K562 (cell line): ENCODE results near the gene UNC5C. TPM values are rescaled to one million over a fixed set of nuclear protein-coding genes. Genes with fewer than 3 reads are reported as not detected.

Source experiments
- ATAC-seq: fragments of 200-7000 bp; cut with Tn5 transposase; 3 replicates; pipeline ENCODE4 v1.9.1; 2020; ENCODE audit warnings: moderate library complexity
- BruUV-seq: library from RNA; stranded (reverse); fragments of 400-500 nt; replicated peaks from 2 replicates; lab custom pipeline; 2021; lab: Mats Ljungman, UMichigan
- CTCF ChIA-PET: fragments of 300-600 bp; formaldehyde crosslinking; extraction: SDS; loops from one replicate; lab custom pipeline; 2021; ENCODE audit warnings: low intra/inter-chr PET ratio; lab: Yijun Ruan, JAX
- POLR2A ChIA-PET: fragments of 300-600, 350-650 bp; sonication (Branson Sonifier 250); formaldehyde crosslinking; extraction: SDS; loops from one replicate; lab custom pipeline; 2021; ENCODE audit warnings: antibody characterized with exemption, inconsistent platforms; lab: Yijun Ruan, JAX
- DNase-seq, 4 experiments: peaks; one replicate each; pipeline versions ENCODE4 v3.0.0 to v3.0.0-alpha.2; 2011 to 2018; ENCODE audit warnings: low spot score in 3 of 4, mixed read lengths in 3 of 4; ENCODE audit errors: extremely low read depth in 1 of 4
- FAIRE-seq: peaks from 2 replicates; lab custom pipeline; 2011; peaks lifted over from hg19 to GRCh38; lab: Jason Lieb, UNC
- H2AFZ ChIP-seq: 2 replicates; pipeline ENCODE4 v1.6.0; 2011; ENCODE audit warnings: low read depth, low read length, control low read depth, inconsistent platforms
- H3K27ac ChIP-seq: fragments of 200-600 bp; 3 replicates; pipeline ENCODE4 v1.8.0; 2011; ENCODE audit warnings: low read depth, mild to moderate bottlenecking, control low read depth, inconsistent platforms, low read length, moderate library complexity, mixed read lengths; ENCODE audit errors: extremely low read depth
- H3K27me3 ChIP-seq, 2 experiments: fragments of 300-600 bp in 1 of 2; 2 replicates in 1 of 2; 3 replicates in 1 of 2; pipeline versions ENCODE4 v1.6.0 to v1.8.0; 2011; ENCODE audit warnings: inconsistent platforms in 2 of 2, low read length in 2 of 2, mild to moderate bottlenecking in 1 of 2, mixed read lengths in 1 of 2, moderate library complexity in 1 of 2; ENCODE audit not compliant: control insufficient read depth in 2 of 2, insufficient read depth in 2 of 2
- H3K36me3 ChIP-seq: fragments of 300-600 bp; 3 replicates; pipeline ENCODE4 v1.8.0; 2011; ENCODE audit warnings: mild to moderate bottlenecking, low read length, inconsistent platforms; ENCODE audit not compliant: control insufficient read depth, insufficient read depth
- H3K4me1 ChIP-seq, 2 experiments: fragments of 200-600 bp in 1 of 2; replicated peaks in 1 of 2; 2 replicates in 1 of 2; 3 replicates in 1 of 2; pipeline versions ENCODE4 v1.5.1 to v1.8.0; 2011; ENCODE audit warnings: inconsistent platforms in 2 of 2, low read length in 2 of 2, mild to moderate bottlenecking in 1 of 2, mixed read lengths in 1 of 2, moderate library complexity in 1 of 2; ENCODE audit not compliant: control insufficient read depth in 2 of 2, insufficient read depth in 2 of 2
- H3K4me2 ChIP-seq: 2 replicates; pipeline ENCODE4 v1.6.1; 2011; ENCODE audit warnings: low read length, control low read depth, inconsistent platforms, mixed read lengths; ENCODE audit not compliant: insufficient read depth
- H3K4me3 ChIP-seq: fragments of 200-600 bp; sonication (generic), shearing (Covaris generic); 2 replicates; pipeline ENCODE4 v1.5.1; 2016; ENCODE audit warnings: control low read depth, inconsistent platforms
- H3K79me2 ChIP-seq: fragments of 200-600 bp; 3 replicates; pipeline ENCODE4 v1.8.0; 2011; ENCODE audit warnings: low read length, inconsistent platforms; ENCODE audit not compliant: control insufficient read depth, insufficient read depth
- H3K9ac ChIP-seq, 2 experiments: 2 replicates each; pipeline versions ENCODE4 v1.6.0 to v1.6.1; 2011; ENCODE audit warnings: low read depth in 2 of 2, low read length in 2 of 2, control low read depth in 1 of 2, inconsistent platforms in 1 of 2, mild to moderate bottlenecking in 1 of 2, mixed read lengths in 1 of 2; ENCODE audit not compliant: insufficient read depth in 1 of 2
- H3K9me1 ChIP-seq: one replicate; pipeline ENCODE4 v1.6.0; 2011; ENCODE audit warnings: inconsistent platforms, mild to moderate bottlenecking, low read length, moderate library complexity; ENCODE audit not compliant: control insufficient read depth, insufficient read depth
- H3K9me3 ChIP-seq: replicated peaks from 2 replicates; pipeline ENCODE4 v1.5.1; 2011; ENCODE audit warnings: low read depth, low read length, inconsistent platforms; ENCODE audit not compliant: control insufficient read depth, insufficient read depth
- H4K20me1 ChIP-seq: replicated peaks from 2 replicates; pipeline ENCODE4 v1.6.1; 2011; ENCODE audit warnings: low read length, inconsistent platforms, mixed read lengths; ENCODE audit not compliant: control insufficient read depth, insufficient read depth
- CTBP1 ChIP-seq: fragments of 450-650 bp; IDR thresholded peaks from 2 replicates; pipeline ENCODE4 v1.6.1; 2016; ENCODE audit warnings: borderline replicate concordance
- DMBX1 ChIP-seq: fragments of 250-450 bp; sonication (Bioruptor Pico); IDR thresholded peaks from 2 replicates; pipeline ENCODE4 v1.8.0; 2022; ENCODE audit warnings: inconsistent platforms, mild to moderate bottlenecking, moderate library complexity, borderline replicate concordance
- EZH2 ChIP-seq: IDR thresholded peaks from 2 replicates; pipeline ENCODE4 v1.6.1; 2012; ENCODE audit warnings: low read depth, mild to moderate bottlenecking, inconsistent platforms, low read length, borderline replicate concordance
- GTF3C2 ChIP-seq: IDR thresholded peaks from 3 replicates; pipeline ENCODE4 v1.6.1; 2011; ENCODE audit warnings: borderline replicate concordance, mild to moderate bottlenecking, moderate library complexity; ENCODE audit not compliant: insufficient read length; ENCODE audit errors: extremely low read depth
- KAT2B ChIP-seq: IDR thresholded peaks from one replicate; pipeline ENCODE4 v1.6.1; 2012; ENCODE audit warnings: low read depth, mild to moderate bottlenecking, control low read depth, inconsistent platforms, low read length, moderate library complexity
- MTA2 ChIP-seq: fragments of 450-650 bp; IDR thresholded peaks from 2 replicates; pipeline ENCODE4 v1.6.1; 2016; ENCODE audit warnings: low read depth
- RNF219 ChIP-seq: fragments of 250-450 bp; sonication (Bioruptor Pico); IDR thresholded peaks from 2 replicates; pipeline ENCODE4 v1.5.0; 2022; ENCODE audit warnings: mild to moderate bottlenecking
- ZNF212 ChIP-seq: fragments of 450-650 bp; formaldehyde crosslinking; IDR thresholded peaks from 2 replicates; pipeline ENCODE4 v1.4.0; 2020; ENCODE audit warnings: mild to moderate bottlenecking
- WGBS: fragments of 100-300 bp; shearing (Covaris generic); methylation state at CpG from one replicate; pipeline ENCODE4 v1.1.6; 2016; ENCODE audit warnings: low coverage, mixed read lengths; ENCODE audit not compliant: insufficient coverage; ENCODE audit errors: missing lambda C conversion rate; 5-methylcytosine and 5-hydroxymethylcytosine counted together
- in situ Hi-C: fragments of 300-500 bp; cut with MboI; formaldehyde crosslinking; loops from 4 replicates; pipeline ENCODE4 v1.15.0; 2018; ENCODE audit warnings: inconsistent platforms, mixed read lengths
- intact Hi-C: fragments of 100-400 bp; cut with micrococcal nuclease; formaldehyde crosslinking; loops from 2 replicates; pipeline ENCODE4 v1.14.2; 2022
- polyA plus RNA-seq, 8 experiments: library from polyadenylated mRNA; depleted of rRNA in 4 of 8; stranded (reverse) in 5 of 8; unstranded in 3 of 8; fragments of >200 nt; fragmentation: Nextera tagmentation in 2 of 8; fragmentation: Illumina TruSeq in 1 of 8; extraction: Ambion mirVana in 2 of 8; extraction: Trizol in 1 of 8; gene quantifications; 2 replicates each; pipeline versions ENCODE4 v1.2.1 to v1.2.3, GENCODE V29; 2011 to 2014; ENCODE audit warnings: inconsistent platforms in 1 of 8, missing spikeins in 1 of 8
- total RNA-seq, 7 experiments: library from RNA; depleted of rRNA in 6 of 7; stranded (reverse); fragments of >200 nt in 6 of 7; fragmentation: Illumina TruSeq in 2 of 7; extraction: Trizol in 2 of 7; gene quantifications; 2 replicates each; pipeline versions ENCODE4 v1.2.1 to v1.2.3, GENCODE V29; 2011 to 2021; ENCODE audit warnings: low replicate concordance in 1 of 7
- TF ChIP-seq, protein P1 (sequence below): sonication (generic); formaldehyde crosslinking; IDR thresholded peaks from 2 replicates; pipeline ENCODE4 v1.8.0; 2022; ENCODE audit warnings: mild to moderate bottlenecking, missing genetic modification reagents

Gene UNC5C
- total and polyA plus RNA-seq, 9 of the 15 experiments (the other 6 are each of a cell fraction or from before 2014, with no cell fraction given), result under 0.01 to 0.10 (median 0.03) TPM; not detected in 1

- TF ChIP-seq GTF3C2, result no peak
- TF ChIP-seq, all 486 proteins: peak for 0
These were observed 72.7 kb downstream of the UNC5C start (continued) for GRCh38 chr4:95476121-95476520.

GRCh38 chr4:95472534-95472933 is 76.2 kb downstream of the UNC5C start:
- in situ Hi-C loops, result no loop called here
- no TSS peak for BruUV-seq

More at GRCh38 chr4:95472534-95472933, 76.2 kb downstream of the UNC5C start:
- Histone ChIP-seq H3K9ac (no peak overlapping the region), H4K20me1 (no peaks in the 10 kb centered on the region), H3K4me2 (no peak overlapping the region), H3K27ac (no peak overlapping the region), H3K9me1 (no peaks in the 10 kb centered on the region), H3K4me1 (no peaks in the 10 kb centered on the region), H2AFZ (no peak overlapping the region), H3K79me2 (no peaks in the 10 kb centered on the region), H3K36me3 (no peaks in the 10 kb centered on the region), H3K9me3 (no peaks in the 10 kb centered on the region), H3K27me3 (no peaks in the 10 kb centered on the region), H3K4me3 (no peak overlapping the region)
- 0% methylated on average over 3 of the region's 3 CpGs for WGBS
- no peak for FAIRE-seq
- ChIA-PET POLR2A (no interaction called here), CTCF (no interaction called here)
- TF ChIP-seq RNF219 (CRISPR knock-in tag) (no peak), KAT2B (no peak), CTBP1 (no peak), MTA2 (no peak), ZNF212 (no peak), EZH2 (no peak), DMBX1 (CRISPR knock-in tag) (no peak)
- TF ChIP-seq, protein P1, sequence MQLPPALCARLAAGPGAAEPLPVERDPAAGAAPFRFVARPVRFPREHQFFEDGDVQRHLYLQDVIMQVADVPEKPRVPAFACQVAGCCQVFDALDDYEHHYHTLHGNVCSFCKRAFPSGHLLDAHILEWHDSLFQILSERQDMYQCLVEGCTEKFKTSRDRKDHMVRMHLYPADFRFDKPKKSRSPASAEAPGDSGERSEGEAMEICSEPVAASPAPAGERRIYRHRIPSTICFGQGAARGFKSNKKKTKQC (CRISPR knock-in tag), result no peak
- no peak for ATAC-seq
- intact Hi-C loops, result no loop called here
- DNase-seq, result no peak
